Vagina (tissue), 2 donors: ENCODE data around the gene PCDHGC3. TPM values are rescaled to one million over a fixed set of nuclear protein-coding genes. Genes with fewer than 3 reads are reported as not detected.

Experiments used
- DNase-seq, 2 donors: peaks; one replicate each; pipeline ENCODE4 v3.0.0-alpha.2; 2017; ENCODE audit errors: extremely low spot score in 2 of 2
- H3K27ac ChIP-seq: fragments of 200-600 bp; sonication (generic); one replicate; pipeline ENCODE4 v1.5.1; 2019
- H3K27me3 ChIP-seq: fragments of 200-600 bp; sonication (generic); one replicate; pipeline ENCODE4 v1.5.1; 2019
- H3K36me3 ChIP-seq, 2 donors: fragments of 200-600 bp; sonication (generic); one replicate each; pipeline ENCODE4 v1.5.1; 2017 to 2019
- H3K4me1 ChIP-seq: fragments of 200-600 bp; sonication (generic); one replicate; pipeline ENCODE4 v1.5.1; 2019
- H3K4me3 ChIP-seq, 2 donors: fragments of 200-600 bp; sonication (generic); 1 replicate in 1 of 2; 2 replicates in 1 of 2; pipeline ENCODE4 v1.5.1; 2016 to 2019
- H3K9me3 ChIP-seq: fragments of 200-600 bp; sonication (generic); one replicate; pipeline ENCODE4 v1.5.1; 2019
- CTCF ChIP-seq, 3 experiments: fragments of 450-650 bp in 2 of 3; fragments of 200-600 bp in 1 of 3; sonication (generic) in 1 of 3; IDR thresholded peaks; one replicate each; pipeline ENCODE4 v1.5.1; 2017 to 2019; ENCODE audit warnings: antibody characterized with exemption in 3 of 3, mild to moderate bottlenecking in 2 of 3, moderate library complexity in 2 of 3
- POLR2A ChIP-seq, 2 donors: fragments of 450-650 bp; IDR thresholded peaks; one replicate each; pipeline ENCODE4 v1.6.1; 2017; ENCODE audit warnings: antibody characterized with exemption in 2 of 2, mild to moderate bottlenecking in 2 of 2, moderate library complexity in 2 of 2
- POLR2AphosphoS5 ChIP-seq, 2 donors: sonication (generic); formaldehyde crosslinking; IDR thresholded peaks; one replicate each; pipeline ENCODE4 v1.9.0; 2017; ENCODE audit warnings: antibody characterized with exemption in 2 of 2, mild to moderate bottlenecking in 2 of 2, low read depth in 1 of 2; ENCODE audit not compliant: insufficient read depth in 1 of 2
- intact Hi-C: fragments of 100-400 bp; cut with DNase I; formaldehyde crosslinking; loops from one replicate; pipeline ENCODE4 v1.15.1; 2023
- total RNA-seq: library from RNA; depleted of rRNA; stranded (reverse); fragments of >200 nt; gene quantifications from one replicate; pipeline ENCODE4 v1.2.3, GENCODE V29; 2016

Gene PCDHGC3
- total RNA-seq, 1 donor from 2014 or later, result 78.3 TPM

GRCh38 chr5:141478321-141478945 lies 2.7 kb downstream of the PCDHGC3 start:
- intact Hi-C loops, result no loop called here
- no peaks in the 10 kb centered on the region for H3K27me3 ChIP-seq
- peak overlapping the region; percentile 71 to 76 for H3K4me3 ChIP-seq
- no peak for TF ChIP-seq POLR2AphosphoS5 (IDR thresholded peaks at IDR 0.05; ENCODE audit: insufficient read depth in 1 of 2, low read depth in 1 of 2)
- TF ChIP-seq POLR2A (IDR thresholded peaks at IDR 0.05), result no peak
- TF ChIP-seq CTCF (IDR thresholded peaks at IDR 0.05), result peak in 1 of 3 experiments; percentile 14
- DNase-seq, result no peak
- H3K9me3 ChIP-seq, result no peaks in the 10 kb centered on the region
- H3K27ac ChIP-seq, result peak overlapping the region; percentile 96
- H3K36me3 ChIP-seq, result peaks cover 0 to 8% of the 10 kb centered on the region in 2 donors
- peaks cover 68% of the 10 kb centered on the region for H3K4me1 ChIP-seq

GRCh38 chr5:141479776-141480175 lies 4.0 kb downstream of the PCDHGC3 start:
- intact Hi-C loops, result no loop called here
- H3K36me3 ChIP-seq, result peaks cover 0 to 8% of the 10 kb centered on the region in 2 donors
- no peaks in the 10 kb centered on the region for H3K27me3 ChIP-seq
- H3K4me1 ChIP-seq, result peaks cover 82% of the 10 kb centered on the region
- H3K27ac ChIP-seq, result no peak overlapping the region
- no peak for DNase-seq
- H3K4me3 ChIP-seq, result peak overlapping the region in 1 of 2 donors; percentile 23
- H3K9me3 ChIP-seq, result no peaks in the 10 kb centered on the region
- no peak for TF ChIP-seq POLR2AphosphoS5 (IDR thresholded peaks at IDR 0.05; ENCODE audit: insufficient read depth in 1 of 2, low read depth in 1 of 2)
- TF ChIP-seq POLR2A (IDR thresholded peaks at IDR 0.05), result no peak
- no peak for TF ChIP-seq CTCF (IDR thresholded peaks at IDR 0.05)

- TF ChIP-seq CTCF (IDR thresholded peaks at IDR 0.05), result no peak
- TF ChIP-seq POLR2A (IDR thresholded peaks at IDR 0.05), result no peak
- TF ChIP-seq POLR2AphosphoS5 (IDR thresholded peaks at IDR 0.05; ENCODE audit: insufficient read depth in 1 of 2, low read depth in 1 of 2), result no peak
- H3K27ac ChIP-seq, result peak overlapping the region; percentile 63
- H3K9me3 ChIP-seq, result no peaks in the 10 kb centered on the region
- DNase-seq, result no peak
- intact Hi-C loops, result no loop called here
- H3K27me3 ChIP-seq, result no peaks in the 10 kb centered on the region
- peaks cover 79% of the 10 kb centered on the region for H3K4me1 ChIP-seq
- H3K4me3 ChIP-seq, result no peak overlapping the region
- peaks cover 0 to 12% of the 10 kb centered on the region in 2 donors for H3K36me3 ChIP-seq
Observed at GRCh38 chr5:141483902-141484301, 8.1 kb downstream of the PCDHGC3 start.

DNA sequence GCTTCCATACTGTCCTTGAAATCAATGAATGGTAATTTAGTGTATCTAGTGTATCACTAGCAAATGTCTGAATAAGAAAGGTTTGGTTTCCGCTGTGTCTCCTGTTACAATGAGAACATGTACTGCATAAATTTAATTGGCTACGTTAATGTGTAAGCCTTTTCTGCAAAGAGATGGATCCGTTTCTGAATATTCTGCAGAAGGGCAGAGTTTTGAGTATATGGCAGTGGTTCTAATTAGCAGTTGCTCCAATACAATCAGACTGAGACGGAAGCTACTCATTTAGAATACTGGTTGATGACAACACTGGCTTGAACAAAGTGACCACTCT lies 8.5 kb downstream of the PCDHGC3 start:
- Histone ChIP-seq H3K27ac (peak overlapping the region; percentile 63), H3K4me3 (peak overlapping the region; percentile 43 to 45), H3K9me3 (no peaks in the 10 kb centered on the region), H3K36me3 (peaks cover 0 to 12% of the 10 kb centered on the region in 2 donors), H3K27me3 (no peaks in the 10 kb centered on the region), H3K4me1 (peaks cover 79% of the 10 kb centered on the region)
- no peak for TF ChIP-seq CTCF (IDR thresholded peaks at IDR 0.05)
- no peak for TF ChIP-seq POLR2AphosphoS5 (IDR thresholded peaks at IDR 0.05; ENCODE audit: insufficient read depth in 1 of 2, low read depth in 1 of 2)
- no peak for TF ChIP-seq POLR2A (IDR thresholded peaks at IDR 0.05)
- no peak for DNase-seq
- intact Hi-C loops, result no loop called here

DNA sequence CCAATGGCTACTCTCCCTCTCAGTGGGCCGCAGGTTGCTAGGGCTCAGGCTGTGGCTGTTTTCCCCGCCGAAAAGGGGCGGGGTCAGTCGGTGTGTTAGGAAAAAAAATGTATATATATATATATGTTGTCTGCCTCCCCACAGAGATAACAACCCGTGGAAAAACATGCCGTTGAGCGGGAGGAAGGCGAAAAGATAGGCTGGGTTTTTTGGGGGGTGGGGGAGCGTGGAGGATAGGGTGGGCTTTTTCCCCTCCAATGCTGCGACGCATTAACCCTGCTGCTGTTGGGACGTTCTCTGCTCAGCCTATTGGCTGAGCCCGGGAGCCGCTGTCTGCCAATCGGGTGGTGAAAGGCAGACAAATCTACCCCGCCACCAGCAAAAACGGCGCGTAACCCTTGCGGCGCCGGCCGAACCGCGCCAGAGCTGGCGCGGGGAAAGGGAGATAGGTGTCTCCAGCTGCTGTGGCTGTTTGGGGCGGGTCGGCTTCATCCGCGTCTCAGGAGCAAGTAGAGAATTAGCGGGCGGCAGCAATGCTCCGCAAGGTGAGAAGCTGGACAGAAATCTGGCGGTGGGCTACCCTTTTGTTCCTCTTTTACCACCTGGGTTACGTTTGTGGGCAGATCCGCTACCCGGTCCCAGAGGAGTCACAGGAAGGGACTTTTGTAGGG lies 9.0 kb downstream of the PCDHGC3 start, which contains the start of gene PCDHGC4:
PCDHGC4 (plus strand) TSS at position 390 of the 671 bp plus-strand sequence; CDS start at position 534, 144 bp downstream.
- no peak for DNase-seq
- TF ChIP-seq POLR2AphosphoS5 (IDR thresholded peaks at IDR 0.05; ENCODE audit: insufficient read depth in 1 of 2, low read depth in 1 of 2) (peak in 1 of 2 donors; percentile 16), POLR2A (IDR thresholded peaks at IDR 0.05) (no peak)
- Histone ChIP-seq H3K9me3 (no peaks in the 10 kb centered on the region), H3K27ac (peak within 1 kb of the TSS; percentile 63), H3K4me1 (peaks cover 79% of the 10 kb centered on the region), H3K36me3 (peaks cover 0 to 12% of the 10 kb centered on the region in 2 donors), H3K4me3 (peak within 1 kb of the TSS; percentile 43 to 45), H3K27me3 (no peaks in the 10 kb centered on the region)
- intact Hi-C loops, result no loop called here
